Right renal cortex interstitium (tissue), 3 donors: ENCODE data around the gene HTATIP2. TPM values are rescaled to one million over a fixed set of nuclear protein-coding genes. Genes with fewer than 3 reads are reported as not detected.
"Not testable (repeated sequence)": the region's sequence is repeated elsewhere in the genome, so short reads cannot be mapped to it uniquely, and the experiment has no call there.

Experiments used
- DNase-seq, 3 donors: peaks; one replicate each; pipeline ENCODE4 v3.0.0-alpha.2; 2013; ENCODE audit warnings: low read depth in 3 of 3, low spot score in 2 of 3
- polyA plus RNA-seq, 3 donors: library from polyadenylated mRNA; unstranded; fragments of 120-200 nt; gene quantifications; one replicate each; pipeline ENCODE4 v1.2.1, GENCODE V29; 2013; ENCODE audit not compliant: insufficient read length in 3 of 3

HTATIP2 gene
- 1 to 10 TPM; 2.0 to 4.6 (median 3.3) TPM for polyA plus RNA-seq

DNA sequence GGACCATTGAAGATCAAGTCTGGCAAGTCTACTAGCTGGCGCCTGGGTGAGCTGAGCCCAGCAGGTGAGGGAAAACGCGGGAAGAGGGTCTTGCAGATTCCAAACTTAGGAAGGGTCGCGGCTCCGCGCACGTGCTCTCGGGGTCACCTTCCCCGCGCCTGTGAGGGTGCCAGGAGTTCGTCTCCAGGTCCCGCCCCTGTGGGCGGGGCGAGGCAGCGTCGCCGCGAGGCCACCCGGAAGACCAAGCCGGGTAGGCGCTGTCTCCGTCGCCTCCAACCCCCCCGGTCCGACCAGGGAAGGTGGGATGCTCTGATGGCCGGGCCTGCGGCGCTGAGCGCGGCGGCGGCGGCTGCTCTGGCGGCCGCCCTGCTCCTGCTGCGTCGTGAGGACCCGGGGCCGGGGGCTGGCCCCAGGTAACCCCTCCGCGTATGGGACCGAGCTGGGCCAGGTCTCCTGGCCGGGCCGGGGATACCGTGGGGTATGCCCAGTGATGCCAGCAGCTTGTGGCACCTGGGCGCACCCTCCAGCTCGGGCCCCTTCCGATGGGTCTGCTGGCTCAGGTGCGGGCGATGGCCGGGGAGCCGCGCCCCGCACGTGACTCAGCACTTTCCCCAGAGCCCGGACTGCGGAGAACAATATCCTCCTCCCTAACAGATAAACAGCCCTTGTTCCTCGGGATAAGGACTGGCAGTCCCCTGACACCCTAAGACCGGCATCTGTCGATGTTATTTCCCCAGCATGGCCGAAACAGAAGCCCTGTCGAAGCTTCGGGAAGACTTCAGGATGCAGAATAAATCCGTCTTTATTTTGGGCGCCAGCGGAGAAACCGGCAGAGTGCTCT lies at the start of gene HTATIP2:
HTATIP2 (plus strand) TSS at position 215 of the 841 bp plus-strand sequence; CDS start at position 739, 524 bp downstream.
- DNase-seq, result no peak

DNA sequence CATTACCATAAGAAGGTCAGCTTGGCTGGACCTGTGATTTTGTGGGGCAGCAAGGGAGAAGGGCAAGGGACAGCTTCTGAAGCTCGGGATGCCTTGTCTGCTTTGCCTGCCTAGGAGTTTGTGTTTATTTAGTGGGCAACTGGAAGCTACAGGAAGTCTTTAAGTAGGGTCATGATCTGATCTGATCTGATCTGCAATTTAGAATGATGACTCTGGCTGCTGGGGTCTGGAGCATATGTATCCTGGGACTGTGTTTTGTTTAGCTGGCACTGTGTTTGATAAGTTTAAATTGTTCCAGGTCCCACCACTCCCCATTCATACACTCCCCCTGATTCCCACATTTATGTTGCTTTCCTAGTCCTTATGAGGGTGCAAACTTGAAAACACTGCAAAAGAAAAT lies 47.7 kb upstream of the HTATIP2 start:
- no peak for DNase-seq

- DNase-seq, result no peak
Observed at GRCh38 chr11:20321177-20321576, 42.3 kb upstream of the HTATIP2 start.

DNA sequence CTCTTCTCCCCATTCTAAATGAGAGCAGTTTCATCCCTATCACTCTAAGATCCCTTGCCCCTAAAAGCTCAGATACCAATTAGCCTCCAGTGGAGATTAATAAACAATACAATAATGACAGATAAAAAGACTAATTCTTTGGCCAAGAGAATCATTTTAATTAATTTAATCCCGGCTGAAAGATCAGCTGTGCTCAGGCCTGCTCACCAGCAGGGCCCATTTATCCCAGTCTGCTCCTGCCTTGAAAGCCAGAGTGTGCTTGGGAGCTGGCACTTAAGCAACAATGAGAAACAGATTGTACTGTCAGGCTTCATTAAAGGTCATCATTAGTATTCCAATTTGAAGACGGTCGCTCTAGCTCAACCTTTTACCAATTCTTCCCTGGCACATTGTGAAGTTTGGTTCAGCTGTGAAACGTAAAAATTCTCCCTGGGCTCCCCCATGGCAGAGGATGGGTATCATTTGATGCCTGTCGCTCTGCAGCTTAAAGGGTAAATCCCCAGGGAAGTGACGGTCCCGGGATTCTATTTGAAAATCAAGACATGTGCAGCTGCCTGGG lies 36.1 kb upstream of the HTATIP2 start:
- DNase-seq, result no peak

GRCh38 chr11:20336056-20336455 lies 27.5 kb upstream of the HTATIP2 start:
- no peak for DNase-seq

GRCh38 chr11:20337526-20338154 lies 25.9 kb upstream of the HTATIP2 start:
- no peak for DNase-seq

- no peak for DNase-seq
Observed at GRCh38 chr11:20342347-20343141, 21.0 kb upstream of the HTATIP2 start.

- no peak for DNase-seq
Observed at GRCh38 chr11:20351136-20351535, 12.4 kb upstream of the HTATIP2 start.

DNA sequence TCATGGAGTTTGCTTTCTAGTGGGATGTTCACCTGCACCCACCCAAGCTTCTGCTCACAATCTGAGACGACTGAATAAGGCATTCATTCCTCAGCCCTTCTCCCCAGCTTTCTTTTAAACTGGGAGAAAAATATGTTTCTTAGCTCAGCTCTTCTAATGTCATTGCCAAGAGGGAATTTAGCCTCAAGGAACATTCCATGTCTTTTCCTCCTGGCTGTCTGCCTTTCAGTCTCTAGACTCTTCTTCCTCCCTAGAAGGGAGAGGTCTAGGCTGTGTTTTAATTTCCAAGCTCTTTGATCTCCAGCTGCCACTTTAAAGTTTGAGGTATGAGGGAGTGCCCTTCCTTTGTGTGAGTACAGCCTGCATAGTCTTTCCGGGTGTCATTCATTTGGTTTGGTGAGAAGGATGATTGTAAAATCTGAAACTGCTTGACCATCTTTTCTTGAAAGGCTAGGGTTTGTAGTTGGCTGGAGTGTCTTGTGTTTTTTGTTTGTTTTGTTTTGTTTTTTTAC lies 11.7 kb upstream of the HTATIP2 start:
- no peak for DNase-seq

GRCh38 chr11:20353829-20354434 lies 9.6 kb upstream of the HTATIP2 start:
- no peak for DNase-seq

- DNase-seq, result no peak
Observed at GRCh38 chr11:20355221-20356219, 8.0 kb upstream of the HTATIP2 start.

- DNase-seq, result no peak
Observed at GRCh38 chr11:20357150-20357549, 6.4 kb upstream of the HTATIP2 start.

DNA sequence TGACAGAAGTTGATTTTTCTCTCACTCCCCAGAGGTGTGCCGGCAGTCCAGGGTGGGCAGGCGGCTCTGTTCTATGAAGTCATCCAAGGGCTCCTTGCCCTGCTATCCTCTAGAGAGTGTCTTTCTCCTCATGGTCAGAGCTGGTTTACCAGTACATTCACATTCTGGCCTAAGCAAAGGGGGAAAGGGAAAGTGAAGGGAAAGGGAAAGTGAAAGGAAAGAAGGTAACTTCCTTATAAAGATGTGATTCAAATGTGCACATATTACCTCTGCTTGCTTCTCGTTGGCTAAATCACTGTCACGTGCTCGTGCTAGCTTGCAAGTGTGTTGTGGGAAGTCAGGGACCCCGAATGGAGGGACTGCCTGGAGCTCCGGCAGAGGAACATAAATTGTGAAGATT lies 2.9 kb upstream of the HTATIP2 start:
- no peak for DNase-seq

GRCh38 chr11:20362481-20362880 lies 1.0 kb upstream of the HTATIP2 start:
- no peak for DNase-seq

DNA sequence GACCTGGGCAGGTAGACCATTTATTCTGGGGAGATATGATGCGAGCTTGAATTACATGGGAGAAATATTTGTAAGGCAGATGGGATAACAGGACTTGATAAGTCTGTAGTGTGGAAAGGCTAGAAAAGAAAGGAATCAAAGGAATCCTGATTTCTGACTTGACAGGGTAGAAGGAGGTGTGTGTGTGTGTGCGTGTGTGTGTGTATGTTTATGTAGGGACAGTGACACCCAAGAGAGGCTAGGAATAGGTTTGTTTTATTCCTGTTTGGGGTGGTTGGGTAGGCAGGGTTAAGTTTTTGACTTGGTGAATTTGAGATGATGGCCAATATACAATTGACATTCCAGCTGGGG lies 390 bp upstream of the HTATIP2 start:
- no peak for DNase-seq

GRCh38 chr11:20364341-20364792 lies 853 bp downstream of the HTATIP2 start:
- no peak for DNase-seq

GRCh38 chr11:20365465-20365864 lies 2.0 kb downstream of the HTATIP2 start:
- DNase-seq, result not testable (repeated sequence)

- no peak for DNase-seq
Observed at GRCh38 chr11:20367313-20367948, 3.9 kb downstream of the HTATIP2 start.

- no peak for DNase-seq
Observed at GRCh38 chr11:20368438-20368837, 4.9 kb downstream of the HTATIP2 start.
